CD4-positive, alpha-beta T cell treated with Interleukin-4 for 4 hours (primary cell): ENCODE results near the gene ALDH16A1.

Experiments
- DNase-seq: peaks from one replicate; pipeline ENCODE4 v3.0.0-alpha.2; 2020

Gene ALDH16A1

GRCh38 chr19:49490287-49491029, 37.4 kb downstream of the ALDH16A1 start:
- DNase-seq: no peak

DNA sequence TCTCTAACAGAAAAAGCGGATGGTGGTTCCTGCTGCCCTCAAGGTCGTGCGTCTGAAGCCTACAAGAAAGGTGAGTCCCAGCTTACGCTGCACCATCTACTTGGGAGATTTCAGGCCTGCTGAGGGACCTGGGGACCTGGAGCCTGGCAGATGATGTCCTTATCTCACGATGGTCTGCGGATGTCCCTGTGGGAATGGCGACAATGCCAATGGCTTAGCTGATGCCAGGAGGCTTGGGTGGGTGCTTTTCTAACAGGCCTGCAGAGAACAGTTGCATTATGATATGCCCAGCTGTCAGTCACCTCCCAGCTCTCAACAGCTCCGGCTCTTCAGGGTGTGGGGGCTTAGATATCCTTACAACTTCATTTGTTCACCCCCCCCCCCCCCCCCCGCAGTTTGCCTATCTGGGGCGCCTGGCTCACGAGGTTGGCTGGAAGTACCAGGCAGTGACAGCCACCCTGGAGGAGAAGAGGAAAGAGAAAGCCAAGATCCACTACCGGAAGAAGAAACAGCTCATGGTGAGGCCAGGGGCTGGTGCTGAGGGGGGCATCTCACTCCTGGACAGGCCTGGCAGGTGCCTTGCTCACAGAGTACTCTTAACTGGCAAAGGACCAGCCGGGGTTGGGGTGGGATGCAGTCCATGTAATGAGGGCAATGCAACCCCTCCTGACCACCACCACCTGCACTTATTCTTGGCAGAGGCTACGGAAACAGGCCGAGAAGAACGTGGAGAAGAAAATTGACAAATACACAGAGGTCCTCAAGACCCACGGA, 38.2 kb downstream of the ALDH16A1 start:
- DNase-seq: no peak

- no peak for DNase-seq
These were observed 39.0 kb downstream of the ALDH16A1 start for GRCh38 chr19:49491804-49492572.

GRCh38 chr19:49492573-49493405, 39.8 kb downstream of the ALDH16A1 start:
- DNase-seq: no peak

DNA sequence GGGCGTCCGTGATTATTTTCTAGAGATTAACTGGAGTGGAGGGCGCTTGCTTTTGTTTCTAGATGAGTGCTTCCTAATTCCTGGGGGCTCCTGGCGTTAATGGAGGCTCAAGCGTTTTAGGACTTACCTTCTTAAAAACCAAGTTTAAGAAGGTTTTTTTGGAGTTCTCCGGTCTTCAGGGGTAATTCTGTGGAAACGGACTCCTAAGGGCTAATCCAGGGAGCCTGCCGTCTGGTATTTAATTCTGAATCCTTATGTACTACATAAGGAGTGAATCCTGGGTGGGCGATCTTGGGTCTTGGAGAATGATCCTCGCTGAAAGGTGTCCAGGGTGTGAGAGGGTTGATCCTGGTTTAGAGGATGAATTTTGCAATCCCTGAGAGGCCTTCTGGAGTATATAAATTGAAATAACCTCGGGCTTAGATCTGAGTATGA, 43.6 kb downstream of the ALDH16A1 start:
- DNase-seq: no peak

GRCh38 chr19:49497047-49497788, 44.2 kb downstream of the ALDH16A1 start:
- peak; percentile 84 for DNase-seq

DNA sequence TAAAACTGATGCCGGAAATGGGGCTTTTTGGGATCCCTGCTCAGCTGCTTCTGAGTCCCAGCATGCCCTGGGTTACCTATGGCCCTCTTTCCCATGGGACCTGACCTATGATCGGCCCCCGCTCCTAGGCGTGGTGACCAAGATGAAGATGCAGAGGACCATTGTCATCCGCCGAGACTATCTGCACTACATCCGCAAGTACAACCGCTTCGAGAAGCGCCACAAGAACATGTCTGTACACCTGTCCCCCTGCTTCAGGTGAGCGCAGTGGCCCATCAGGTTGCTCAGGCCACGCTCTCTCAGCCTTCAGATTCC, 44.7 kb downstream of the ALDH16A1 start:
- DNase-seq: no peak

DNA sequence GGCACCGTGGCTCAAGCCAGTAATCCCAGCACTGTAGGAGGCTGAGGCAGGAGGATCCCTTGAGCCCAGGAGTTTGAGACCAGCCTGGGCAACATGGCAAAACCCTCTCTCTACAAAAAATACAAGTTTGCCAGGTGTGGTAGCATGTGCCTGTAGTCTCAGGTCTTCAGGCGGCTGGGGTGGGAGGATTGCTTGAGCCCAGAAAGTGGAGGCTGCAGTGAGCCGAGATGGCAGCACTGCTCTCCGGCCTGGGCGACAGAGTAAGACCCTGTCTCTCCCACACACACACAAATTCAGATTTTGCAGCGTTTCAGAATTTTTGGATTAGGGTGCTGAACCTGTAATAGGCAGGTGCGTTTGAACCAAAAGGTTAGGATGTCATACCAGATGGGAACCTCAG, 45.5 kb downstream of the ALDH16A1 start:
- no peak for DNase-seq

GRCh38 chr19:49499030-49499670, 46.1 kb downstream of the ALDH16A1 start:
- peak; percentile 43 for DNase-seq

DNA sequence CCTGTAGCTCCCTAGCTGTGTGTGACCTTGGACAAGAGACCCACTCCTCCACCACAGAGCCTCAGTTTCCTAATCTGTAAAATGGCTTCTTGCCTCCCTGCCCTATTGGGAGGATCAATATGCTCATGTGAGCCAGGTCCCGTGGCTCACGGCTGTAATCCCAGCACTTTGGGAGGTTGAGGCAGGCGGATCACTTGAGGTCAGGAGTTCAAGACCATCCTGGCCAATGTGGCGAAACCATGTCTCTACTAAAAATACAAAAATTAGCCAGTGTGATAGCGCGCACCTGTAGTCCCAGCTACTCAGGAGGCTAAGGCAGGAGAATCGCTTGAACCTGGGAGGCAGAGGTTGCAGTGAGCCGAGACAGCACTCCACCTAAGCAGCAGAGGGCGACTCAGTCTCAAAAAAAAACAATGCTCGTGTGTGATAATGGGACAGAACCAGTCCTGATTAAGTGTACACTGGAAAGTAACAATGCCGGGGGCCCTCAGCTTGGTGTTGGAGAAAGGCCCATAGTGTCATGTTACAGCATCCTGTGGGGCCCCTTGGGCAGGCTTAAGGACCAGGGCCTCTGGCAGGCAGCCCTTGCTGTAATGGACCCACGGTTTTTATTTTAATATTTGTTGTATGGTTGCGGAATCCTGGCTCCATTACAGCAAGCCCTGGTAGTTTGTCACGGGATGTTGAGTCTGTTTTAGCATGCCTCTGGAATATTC, 50.0 kb downstream of the ALDH16A1 start:
- peak; percentile 68 for DNase-seq

- DNase-seq: no peak
These were observed 50.5 kb downstream of the ALDH16A1 start for GRCh38 chr19:49503582-49503962.

- DNase-seq: peak; percentile 84
These were observed 53.6 kb downstream of the ALDH16A1 start for GRCh38 chr19:49506575-49507105.

DNA sequence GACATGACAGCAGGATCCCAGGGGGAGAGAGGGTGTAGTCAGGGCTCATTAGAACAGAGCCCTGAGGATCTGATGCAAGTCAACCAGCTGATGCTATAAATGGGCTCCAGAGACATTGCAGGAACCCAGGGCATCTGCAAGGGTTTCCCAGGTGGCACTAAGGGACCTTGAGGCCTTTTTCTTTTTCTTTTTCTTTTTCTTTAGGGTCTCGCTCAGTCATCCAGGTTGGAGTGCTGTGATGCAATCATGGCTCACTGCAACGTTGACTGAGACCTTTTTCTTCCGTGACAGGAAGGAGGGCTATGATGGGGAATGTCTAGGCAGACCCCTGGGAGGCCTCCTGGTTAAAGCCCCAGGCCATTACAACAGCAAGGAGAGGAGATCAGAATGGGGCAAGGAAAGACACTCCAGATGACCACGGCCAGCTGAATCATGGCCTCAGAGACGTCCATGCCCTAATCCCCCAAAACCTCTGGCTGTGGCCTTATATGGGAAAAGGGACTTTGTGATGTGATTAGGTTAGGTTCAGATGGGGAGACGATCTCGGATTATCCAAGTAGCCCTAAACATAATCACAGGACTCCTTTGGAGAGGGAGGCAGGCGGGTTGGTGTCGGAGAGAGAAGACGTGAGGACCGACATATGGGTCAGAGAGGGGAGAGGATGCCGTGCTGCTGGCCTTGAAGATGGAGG, 54.9 kb downstream of the ALDH16A1 start:
- DNase-seq: no peak

GRCh38 chr19:49512970-49513745, 60.1 kb downstream of the ALDH16A1 start:
- no peak for DNase-seq

- DNase-seq: no peak
These were observed 60.7 kb downstream of the ALDH16A1 start for GRCh38 chr19:49513746-49514118.

DNA sequence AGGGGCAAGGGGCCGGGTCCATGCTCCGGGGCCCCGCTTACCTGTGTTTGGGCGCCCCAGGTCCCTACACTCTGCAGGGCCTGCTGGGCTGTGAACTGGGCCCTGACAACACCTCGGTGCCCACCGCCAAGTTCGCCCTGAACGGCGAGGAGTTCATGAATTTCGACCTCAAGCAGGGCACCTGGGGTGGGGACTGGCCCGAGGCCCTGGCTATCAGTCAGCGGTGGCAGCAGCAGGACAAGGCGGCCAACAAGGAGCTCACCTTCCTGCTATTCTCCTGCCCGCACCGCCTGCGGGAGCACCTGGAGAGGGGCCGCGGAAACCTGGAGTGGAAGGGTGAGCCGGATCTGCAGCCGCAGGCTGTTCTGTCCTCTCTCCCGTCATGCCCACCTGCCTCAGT, 61.1 kb downstream of the ALDH16A1 start:
- DNase-seq: no peak

DNA sequence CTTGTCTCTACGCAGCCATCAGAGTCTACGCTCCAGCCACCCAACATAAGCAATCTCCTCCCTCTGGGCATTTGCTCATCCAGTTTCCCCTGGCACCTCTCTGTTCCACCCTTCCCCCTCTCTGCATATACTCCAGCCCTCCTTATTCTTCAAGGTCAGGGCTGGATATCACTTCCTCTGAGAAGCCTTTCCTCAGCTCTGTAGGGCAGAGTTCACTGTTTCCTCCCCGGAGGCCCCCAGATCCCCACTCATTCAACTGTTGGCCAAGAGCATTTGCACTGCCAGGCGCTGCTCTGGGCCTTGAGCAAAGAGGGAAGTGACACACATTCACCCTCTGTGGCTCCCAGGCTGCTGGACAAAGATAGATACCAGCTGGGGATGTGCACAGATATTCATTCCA, 62.7 kb downstream of the ALDH16A1 start:
- DNase-seq: no peak

GRCh38 chr19:49518033-49518432, 65.0 kb downstream of the ALDH16A1 start:
- DNase-seq: no peak
